H9 (cell line): ENCODE results near the gene ECE1. TPM values are rescaled to one million over a fixed set of nuclear protein-coding genes. Genes with fewer than 3 reads are reported as not detected.

Experiments
- DNase-seq: peaks from one replicate; pipeline ENCODE4 v3.0.0-alpha.2; 2017
- H2AFZ ChIP-seq: one replicate; pipeline ENCODE4 v1.6.1; 2013; ENCODE audit warnings: mild to moderate bottlenecking, low read length, control low read depth, moderate library complexity
- H2AK5ac ChIP-seq: 2 replicates; pipeline ENCODE4 v1.6.1; 2013; ENCODE audit warnings: low read length, control low read depth, mixed read lengths; ENCODE audit not compliant: insufficient read length
- H2BK120ac ChIP-seq: one replicate; pipeline ENCODE4 v1.6.1; 2013; ENCODE audit warnings: low read depth, mild to moderate bottlenecking, low read length, control low read depth, inconsistent platforms; ENCODE audit not compliant: poor library complexity, severe bottlenecking
- H2BK12ac ChIP-seq: 2 replicates; pipeline ENCODE4 v1.6.1; 2013; ENCODE audit warnings: low read length, control low read depth, mixed read lengths, low read depth; ENCODE audit not compliant: insufficient read length
- H2BK15ac ChIP-seq: 2 replicates; pipeline ENCODE4 v1.6.1; 2013; ENCODE audit warnings: low read depth, low read length, control low read depth
- H2BK20ac ChIP-seq: one replicate; pipeline ENCODE4 v1.6.1; 2013; ENCODE audit warnings: low read depth, mild to moderate bottlenecking, low read length, control low read depth, inconsistent platforms; ENCODE audit not compliant: poor library complexity, severe bottlenecking
- H2BK5ac ChIP-seq: 2 replicates; pipeline ENCODE4 v1.6.1; 2013; ENCODE audit warnings: low read length, control low read depth, mixed read lengths; ENCODE audit not compliant: insufficient read length
- H3K14ac ChIP-seq: 2 replicates; pipeline ENCODE4 v1.6.1; 2013; ENCODE audit warnings: low read length, control low read depth; ENCODE audit not compliant: insufficient read depth
- H3K18ac ChIP-seq: 2 replicates; pipeline ENCODE4 v1.6.1; 2013; ENCODE audit warnings: low read depth, mild to moderate bottlenecking, mixed read lengths, low read length, control low read depth; ENCODE audit not compliant: insufficient read length
- H3K23ac ChIP-seq: 2 replicates; pipeline ENCODE4 v1.6.1; 2013; ENCODE audit warnings: low read length, control low read depth, mixed read lengths, low read depth; ENCODE audit not compliant: insufficient read length
- H3K23me2 ChIP-seq: 2 replicates; pipeline ENCODE4 v1.6.1; 2013; ENCODE audit warnings: low read depth, mild to moderate bottlenecking, mixed read lengths, low read length, control low read depth; ENCODE audit not compliant: insufficient read length, poor library complexity, severe bottlenecking
- H3K27ac ChIP-seq: 2 replicates; pipeline ENCODE4 v1.5.1; 2013; ENCODE audit warnings: low read length, control low read depth, mixed read lengths, low read depth; ENCODE audit not compliant: insufficient read length
- H3K27me3 ChIP-seq: 2 replicates; pipeline ENCODE4 v1.6.1; 2013; ENCODE audit warnings: low read length, control low read depth, inconsistent platforms; ENCODE audit not compliant: insufficient read depth
- H3K4ac ChIP-seq: 2 replicates; pipeline ENCODE4 v1.6.1; 2013; ENCODE audit warnings: low read depth, mild to moderate bottlenecking, control low read depth, inconsistent platforms, low read length, moderate library complexity
- H3K4me1 ChIP-seq: 2 replicates; pipeline ENCODE4 v1.6.1; 2013; ENCODE audit warnings: low read length, control low read depth, inconsistent platforms; ENCODE audit not compliant: insufficient read depth
- H3K4me2 ChIP-seq: 2 replicates; pipeline ENCODE4 v1.6.1; 2013; ENCODE audit warnings: low read length, control low read depth, mixed read lengths; ENCODE audit not compliant: insufficient read length, insufficient read depth
- H3K56ac ChIP-seq: 2 replicates; pipeline ENCODE4 v1.6.1; 2013; ENCODE audit warnings: low read depth, mild to moderate bottlenecking, mixed read lengths, low read length, control low read depth; ENCODE audit not compliant: insufficient read length
- H3K79me1 ChIP-seq: 2 replicates; pipeline ENCODE4 v1.6.1; 2013; ENCODE audit warnings: low read depth, mild to moderate bottlenecking, moderate library complexity, low read length, control low read depth, inconsistent platforms; ENCODE audit not compliant: insufficient read depth, poor library complexity, severe bottlenecking
- H3K79me2 ChIP-seq: 2 replicates; pipeline ENCODE4 v1.6.1; 2013; ENCODE audit warnings: low read length, control low read depth, inconsistent platforms; ENCODE audit not compliant: insufficient read depth
- H3K9ac ChIP-seq: 2 replicates; pipeline ENCODE4 v1.6.1; 2013; ENCODE audit warnings: low read length, control low read depth, mixed read lengths; ENCODE audit not compliant: insufficient read length; ENCODE audit errors: extremely low read depth
- H3K9me3 ChIP-seq: one replicate; pipeline ENCODE4 v1.6.1; 2013; ENCODE audit warnings: low read depth, low read length, inconsistent platforms; ENCODE audit not compliant: control insufficient read depth
- H3T11ph ChIP-seq: one replicate; pipeline ENCODE4 v1.6.1; 2013; ENCODE audit warnings: mild to moderate bottlenecking, low read length, control low read depth, inconsistent platforms
- H4K20me1 ChIP-seq: one replicate; pipeline ENCODE4 v1.6.1; 2013; ENCODE audit not compliant: control insufficient read depth, insufficient read length, insufficient read depth
- H4K5ac ChIP-seq: 2 replicates; pipeline ENCODE4 v1.6.1; 2013; ENCODE audit warnings: low read depth, mild to moderate bottlenecking, mixed read lengths, low read length, control low read depth; ENCODE audit not compliant: insufficient read length
- H4K8ac ChIP-seq: replicated peaks from 2 replicates; pipeline ENCODE4 v1.6.1; 2013; ENCODE audit warnings: low read length, control low read depth, mixed read lengths, low read depth; ENCODE audit not compliant: insufficient read length
- H4K91ac ChIP-seq: 2 replicates; pipeline ENCODE4 v1.6.1; 2013; ENCODE audit warnings: low read depth, mild to moderate bottlenecking, moderate library complexity, mixed read lengths, low read length, control low read depth; ENCODE audit not compliant: insufficient read length
- H3K27ac Mint-ChIP-seq, 3 experiments: 2 replicates in 2 of 3; 3 replicates in 1 of 3; pipeline ENCODE4 v1.8.0; 2020 to 2021; ENCODE audit warnings: mixed read lengths in 3 of 3, mild to moderate bottlenecking in 1 of 3, moderate library complexity in 1 of 3
- H3K27me3 Mint-ChIP-seq: 2 replicates; pipeline ENCODE4 v1.8.0; 2021; ENCODE audit warnings: low read depth, mild to moderate bottlenecking, moderate library complexity, mixed read lengths
- H3K36me3 Mint-ChIP-seq, 3 experiments: 2 replicates in 2 of 3; 3 replicates in 1 of 3; pipeline ENCODE4 v1.8.0; 2020 to 2021; ENCODE audit warnings: low read depth in 3 of 3, mixed read lengths in 3 of 3; ENCODE audit not compliant: insufficient read depth in 1 of 3
- H3K4me1 Mint-ChIP-seq, 2 experiments: 2 replicates each; pipeline ENCODE4 v1.8.0; 2020; ENCODE audit warnings: mixed read lengths in 2 of 2
- H3K4me3 Mint-ChIP-seq, 2 experiments: 2 replicates in 1 of 2; 3 replicates in 1 of 2; pipeline ENCODE4 v1.8.0; 2020 to 2021; ENCODE audit warnings: mild to moderate bottlenecking in 2 of 2, mixed read lengths in 2 of 2, moderate library complexity in 1 of 2
- H3K9me3 Mint-ChIP-seq, 2 experiments: 2 replicates in 1 of 2; 3 replicates in 1 of 2; pipeline ENCODE4 v1.8.0; 2020; ENCODE audit warnings: mild to moderate bottlenecking in 2 of 2, mixed read lengths in 2 of 2, moderate library complexity in 1 of 2
- CTCF ChIP-seq: fragments of 200-600 bp; sonication (generic); conservative IDR thresholded peaks from 3 replicates; pipeline ENCODE4 v1.8.0; 2021; ENCODE audit warnings: antibody characterized with exemption, mild to moderate bottlenecking
- WGBS: extraction: QIAGEN DNeasy Blood & Tissue Kit; methylation state at CpG from one replicate; pipeline ENCODE4 v1.1.7; 2013; ENCODE audit warnings: missing lambda C conversion rate, low lambda C conversion rate, mixed read lengths; ENCODE audit not compliant: insufficient read length; ENCODE audit errors: extremely low coverage; 5-methylcytosine and 5-hydroxymethylcytosine counted together
- total RNA-seq: library from RNA; stranded (reverse); gene quantifications from 2 replicates; pipeline ENCODE4 v1.2.1, GENCODE V29; 2021

ECE1 gene
- total RNA-seq, 1 experiment from 2014 or later, result 31.1 TPM

GRCh38 chr1:21278860-21279845, 11.1 kb downstream of the ECE1 start:
- no peak overlapping the region for H3K18ac ChIP-seq
- no peak for TF ChIP-seq CTCF
- H4K5ac ChIP-seq, result no peak overlapping the region
- H2AK5ac ChIP-seq, result no peak overlapping the region
- no peak overlapping the region for H2BK5ac ChIP-seq
- no peaks in the 10 kb centered on the region for H3K23me2 ChIP-seq
- no peak overlapping the region for H2BK12ac ChIP-seq
- H3K14ac ChIP-seq, result no peak overlapping the region; the same call in 1 of the 2 replicates
- H3K4me2 ChIP-seq, result no peak overlapping the region
- Mint-ChIP-seq H3K4me1 (peaks cover 32 to 37% of the 10 kb centered on the region in 2 experiments), H3K36me3 (peaks cover 0 to 2% (median 0%) of the 10 kb centered on the region in 3 experiments; a peak in 3 of 7 replicates), H3K27me3 (no peaks in the 10 kb centered on the region; the same call in 1 of the 2 replicates), H3K4me3 (no peak overlapping the region), H3K27ac (peak overlapping the region in 2 of 3 experiments; percentile 59 to 82; a peak in 2 of 7 replicates), H3K9me3 (no peaks in the 10 kb centered on the region)
- H2BK20ac ChIP-seq, result no peak overlapping the region
- no peaks in the 10 kb centered on the region for H3K79me1 ChIP-seq
- H4K91ac ChIP-seq, result no peak overlapping the region
- H2AFZ ChIP-seq, result no peak overlapping the region
- H2BK15ac ChIP-seq, result no peak overlapping the region
- no peak overlapping the region for H3K27ac ChIP-seq
- H3T11ph ChIP-seq, result no peak overlapping the region
- no peak for DNase-seq
- H3K56ac ChIP-seq, result no peak overlapping the region
- H3K79me2 ChIP-seq, result no peaks in the 10 kb centered on the region
- H3K4me1 ChIP-seq, result peaks cover 5% of the 10 kb centered on the region; the same call in 1 of the 2 replicates
- H3K23ac ChIP-seq, result no peak overlapping the region
- no peak overlapping the region for H3K4ac ChIP-seq
- no peak overlapping the region for H4K8ac ChIP-seq
- H4K20me1 ChIP-seq, result no peaks in the 10 kb centered on the region
- no CpG with 5 or more reads among the region's 28 CpGs for WGBS
- H3K9ac ChIP-seq, result no peak overlapping the region
- H3K27me3 ChIP-seq, result no peaks in the 10 kb centered on the region
- H3K9me3 ChIP-seq, result no peaks in the 10 kb centered on the region
- no peak overlapping the region for H2BK120ac ChIP-seq
